Vein endothelial cell (primary cell): ENCODE results near the gene ECI1. TPM values are rescaled to one million over a fixed set of nuclear protein-coding genes. Genes with fewer than 3 reads are reported as not detected.

ENCODE experiments used
- small RNA-seq: library from RNA; depleted of rRNA; stranded (forward); fragments of <200 nt; gene quantifications from one replicate; pipeline ENCODE3, GENCODE V24; 2012
- total RNA-seq: library from RNA; depleted of rRNA; stranded (reverse); fragments of >200 nt; gene quantifications from 2 replicates; pipeline ENCODE4 v1.2.3, GENCODE V29; 2012

The ECI1 gene
- total RNA-seq = 20.8 and 28.4 TPM in 2 replicates

GRCh38 chr16:2251296-2252111, at the start of gene ECI1:
Gene ECI1, minus strand, starts transcription at chr16:2251587. Its CDS starts 21 bp downstream, at chr16:2251566.

GRCh38 chr16:2267913-2268666, 16.7 kb upstream of the ECI1 start, which contains the start of gene RNPS1:
Gene RNPS1, minus strand, starts transcription at chr16:2268126. Its CDS starts 3,483 bp downstream, at chr16:2264643.

GRCh38 chr16:2236337-2237101, 14.9 kb downstream of the ECI1 start, which contains the start of gene DNASE1L2:
Gene DNASE1L2, plus strand, starts transcription at chr16:2236444. Its CDS starts 373 bp downstream, at chr16:2236817.

GRCh38 chr16:2223221-2223941, 28.0 kb downstream of the ECI1 start, which contains the start of gene E4F1:
Gene E4F1, plus strand, starts transcription at chr16:2223591. Its CDS starts 23 bp downstream, at chr16:2223614.

GRCh38 chr16:2214719-2214968, 36.7 kb downstream of the ECI1 start, which contains the start of gene PGP:
Gene PGP, minus strand, starts transcription at chr16:2214840. Its CDS starts 63 bp downstream, at chr16:2214777.

GRCh38 chr16:2210386-2211365, 40.7 kb downstream of the ECI1 start, which contains the start of gene BRICD5:
Gene BRICD5, minus strand, starts transcription at chr16:2210863. Its CDS starts 30 bp downstream, at chr16:2210833.

GRCh38 chr16:2205104-2205966, 46.1 kb downstream of the ECI1 start, which contains the start of gene MLST8:
Gene MLST8, plus strand, starts transcription at chr16:2205454. Its CDS starts 632 bp downstream, at chr16:2206086.

GRCh38 chr16:2196162-2196980, 55.0 kb downstream of the ECI1 start, which contains the start of gene CASKIN1:
Gene CASKIN1, minus strand, starts transcription at chr16:2196605. Its CDS starts 173 bp downstream, at chr16:2196432.

Small RNA genes within 50 kb of the gene (small RNA-seq; reads per million reads assigned to genes)
- 0.34 reads per million, percentile 14 among the genes with 10 or more reads in this experiment for gene MIR3677
- gene MIR4717 = not detected

Other genes starting within 250 kb of the ECI1 start
- gene ZNF598, start 241.8 kb downstream of the ECI1 start, total RNA-seq = 29.7 and 33.1 TPM in 2 replicates
- 0.98 and 1.1 TPM in 2 replicates for gene NPW, start 231.8 kb downstream of the ECI1 start, total RNA-seq
- gene NHERF2, start 224.7 kb downstream of the ECI1 start, total RNA-seq = 40.5 and 82.0 TPM in 2 replicates
- 17.9 and 28.1 TPM in 2 replicates for gene NTHL1, start 203.8 kb downstream of the ECI1 start, total RNA-seq
- 67.1 and 86.9 TPM in 2 replicates for gene TSC2, start 203.6 kb downstream of the ECI1 start, total RNA-seq
- 64.7 and 80.0 TPM in 2 replicates for gene PKD1, start 115.7 kb downstream of the ECI1 start, total RNA-seq
- gene RAB26, start 103.0 kb downstream of the ECI1 start, total RNA-seq = 0.65 and 0.86 TPM in 2 replicates
- gene TRAF7, start 95.8 kb downstream of the ECI1 start, total RNA-seq = 117 and 169 TPM in 2 replicates
- gene CASKIN1, start 55.0 kb downstream of the ECI1 start, total RNA-seq = under 0.01 TPM in 2 replicates
- 36.4 and 40.5 TPM in 2 replicates for gene MLST8, start 46.1 kb downstream of the ECI1 start, total RNA-seq
- gene BRICD5, start 40.7 kb downstream of the ECI1 start, total RNA-seq = 0.98 and 2.1 TPM in 2 replicates
- 20.3 and 21.9 TPM in 2 replicates for gene PGP, start 36.7 kb downstream of the ECI1 start, total RNA-seq
- gene E4F1, start 28.0 kb downstream of the ECI1 start, total RNA-seq = 31.4 and 35.3 TPM in 2 replicates
- 0.65 and 0.67 TPM in 2 replicates for gene DNASE1L2, start 15.1 kb downstream of the ECI1 start, total RNA-seq
- gene RNPS1, start 16.5 kb upstream of the ECI1 start, total RNA-seq = 144 and 178 TPM in 2 replicates
- 33.9 and 35.9 TPM in 2 replicates for gene ABCA3, start 89.1 kb upstream of the ECI1 start, total RNA-seq
- gene CCNF, start 177.9 kb upstream of the ECI1 start, total RNA-seq = 25.2 and 44.2 TPM in 2 replicates
- gene TEDC2, start 208.5 kb upstream of the ECI1 start, total RNA-seq = 9.2 and 10.1 TPM in 2 replicates
- gene NTN3, start 219.7 kb upstream of the ECI1 start, total RNA-seq = under 0.01 TPM in 1 of 2 replicates, not detected in the other
- gene TBC1D24, start 223.5 kb upstream of the ECI1 start, total RNA-seq = 19.9 and 20.3 TPM in 2 replicates